ENCODE measurements around the gene PRKG1. TPM values are rescaled to one million over a fixed set of nuclear protein-coding genes. Genes with fewer than 3 reads are reported as not detected.

The PRKG1 gene
- total RNA-seq, 2 donors from 2014 or later: 1.3 to 2.7 TPM

DNA sequence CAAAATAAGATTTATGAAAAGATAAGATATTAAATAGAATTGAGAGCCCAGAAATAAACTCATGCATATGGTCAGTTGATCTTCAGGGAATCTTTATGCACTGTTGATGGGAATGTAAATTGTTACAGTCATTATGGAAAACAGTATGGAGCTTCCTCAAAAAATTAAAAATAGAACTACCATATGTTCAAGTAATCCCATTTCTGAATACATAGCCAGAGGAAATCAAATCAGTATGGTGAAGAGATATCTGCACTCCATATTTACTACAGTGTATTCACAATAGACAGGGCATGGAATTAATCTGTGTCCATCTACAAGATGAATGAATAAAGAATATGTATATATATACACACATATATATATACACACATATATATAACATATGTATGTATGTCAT, 747.5 kb downstream of the PRKG1 start:
- H3K4me1 ChIP-seq (ENCODE audit: control insufficient read depth, insufficient read depth, low read length): no peaks in the 10 kb centered on the region
- H3K9ac ChIP-seq (ENCODE audit: extremely low read depth, low read length, poor library complexity, severe bottlenecking): no peak overlapping the region
- no peak overlapping the region for H3K27ac Mint-ChIP-seq
- no peaks in the 10 kb centered on the region for H3K27me3 ChIP-seq (ENCODE audit: control insufficient read depth, insufficient read depth, low read length, poor library complexity, severe bottlenecking)
- H3K4me1 Mint-ChIP-seq: peaks cover 1% of the 10 kb centered on the region
- H3K4me3 ChIP-seq (ENCODE audit: low read length): no peak overlapping the region
- DNase-seq: no peak
- peaks cover 6% of the 10 kb centered on the region for H3K27me3 Mint-ChIP-seq (ENCODE audit: insufficient read depth)
- H3K4me3 Mint-ChIP-seq: no peak overlapping the region
- H3K9me3 ChIP-seq (ENCODE audit: control insufficient read depth, low read length): peaks cover 8% of the 10 kb centered on the region
- H3K9me3 Mint-ChIP-seq: peaks cover 1% of the 10 kb centered on the region
- H3K27ac ChIP-seq (ENCODE audit: low read depth, low read length): no peak overlapping the region
- TF ChIP-seq, protein P1, sequence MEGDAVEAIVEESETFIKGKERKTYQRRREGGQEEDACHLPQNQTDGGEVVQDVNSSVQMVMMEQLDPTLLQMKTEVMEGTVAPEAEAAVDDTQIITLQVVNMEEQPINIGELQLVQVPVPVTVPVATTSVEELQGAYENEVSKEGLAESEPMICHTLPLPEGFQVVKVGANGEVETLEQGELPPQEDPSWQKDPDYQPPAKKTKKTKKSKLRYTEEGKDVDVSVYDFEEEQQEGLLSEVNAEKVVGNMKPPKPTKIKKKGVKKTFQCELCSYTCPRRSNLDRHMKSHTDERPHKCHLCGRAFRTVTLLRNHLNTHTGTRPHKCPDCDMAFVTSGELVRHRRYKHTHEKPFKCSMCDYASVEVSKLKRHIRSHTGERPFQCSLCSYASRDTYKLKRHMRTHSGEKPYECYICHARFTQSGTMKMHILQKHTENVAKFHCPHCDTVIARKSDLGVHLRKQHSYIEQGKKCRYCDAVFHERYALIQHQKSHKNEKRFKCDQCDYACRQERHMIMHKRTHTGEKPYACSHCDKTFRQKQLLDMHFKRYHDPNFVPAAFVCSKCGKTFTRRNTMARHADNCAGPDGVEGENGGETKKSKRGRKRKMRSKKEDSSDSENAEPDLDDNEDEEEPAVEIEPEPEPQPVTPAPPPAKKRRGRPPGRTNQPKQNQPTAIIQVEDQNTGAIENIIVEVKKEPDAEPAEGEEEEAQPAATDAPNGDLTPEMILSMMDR (conservative IDR thresholded peaks at IDR 0.05): no peak
- no peaks in the 10 kb centered on the region for H3K36me3 ChIP-seq (ENCODE audit: control insufficient read depth, insufficient read depth, low read length)
- H3K36me3 Mint-ChIP-seq (ENCODE audit: low read depth): no peaks in the 10 kb centered on the region

DNA sequence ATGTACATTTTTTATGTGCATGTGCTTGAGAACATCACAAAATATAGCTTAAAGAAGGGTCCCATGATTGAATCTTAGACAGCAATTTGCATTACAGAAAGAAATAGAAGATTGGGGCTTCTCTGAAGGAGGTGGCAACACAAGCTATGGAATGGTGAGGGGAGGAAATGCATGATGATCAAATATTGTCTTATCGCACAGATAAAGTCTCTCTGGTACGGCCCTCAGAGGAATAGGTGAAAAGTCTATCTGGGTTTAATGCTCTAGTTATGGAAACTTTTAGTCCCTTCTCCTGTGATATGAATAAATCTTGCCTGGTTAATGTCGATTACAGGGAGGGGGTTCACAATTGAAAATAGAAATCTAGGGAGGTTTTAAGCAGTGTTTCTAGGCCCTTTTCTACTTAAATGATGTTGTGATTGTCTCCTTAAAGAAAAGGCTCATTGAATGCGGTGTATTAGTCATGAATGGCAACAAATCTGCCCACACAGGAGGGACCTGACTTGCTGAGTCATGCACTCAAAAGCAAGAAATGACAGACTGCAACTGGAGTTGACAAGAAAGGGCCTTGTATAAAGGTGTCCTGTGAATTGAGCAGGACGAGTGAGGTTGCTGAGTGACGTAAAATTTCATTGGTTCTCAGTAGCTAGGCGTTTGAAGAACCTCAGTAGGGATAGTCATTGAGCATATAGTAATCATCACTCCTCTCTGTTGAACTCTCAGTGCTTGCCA, 758.5 kb downstream of the PRKG1 start:
- TF ChIP-seq, protein P1 (conservative IDR thresholded peaks at IDR 0.05): no peak
- no peak for DNase-seq
- peaks cover 17% of the 10 kb centered on the region for H3K9me3 Mint-ChIP-seq
- H3K27ac Mint-ChIP-seq: no peak overlapping the region
- Histone ChIP-seq H3K36me3 (ENCODE audit: control insufficient read depth, insufficient read depth, low read length) (no peaks in the 10 kb centered on the region), H3K4me1 (ENCODE audit: control insufficient read depth, insufficient read depth, low read length) (peaks cover 4% of the 10 kb centered on the region), H3K27ac (ENCODE audit: low read depth, low read length) (no peak overlapping the region), H3K9ac (ENCODE audit: extremely low read depth, low read length, poor library complexity, severe bottlenecking) (no peak overlapping the region), H3K27me3 (ENCODE audit: control insufficient read depth, insufficient read depth, low read length, poor library complexity, severe bottlenecking) (no peaks in the 10 kb centered on the region), H3K9me3 (ENCODE audit: control insufficient read depth, low read length) (peaks cover 13% of the 10 kb centered on the region), H3K4me3 (ENCODE audit: low read length) (no peak overlapping the region)
- H3K4me1 Mint-ChIP-seq: peaks cover 6% of the 10 kb centered on the region
- H3K27me3 Mint-ChIP-seq (ENCODE audit: insufficient read depth): no peaks in the 10 kb centered on the region
- no peaks in the 10 kb centered on the region for H3K36me3 Mint-ChIP-seq (ENCODE audit: low read depth)
- 79 to 87% methylated on average over 7 of the region's 7 CpGs for WGBS, 2 experiments (ENCODE audit: insufficient coverage in 1 of 2, insufficient read length in 1 of 2)
- no peak overlapping the region for H3K4me3 Mint-ChIP-seq

DNA sequence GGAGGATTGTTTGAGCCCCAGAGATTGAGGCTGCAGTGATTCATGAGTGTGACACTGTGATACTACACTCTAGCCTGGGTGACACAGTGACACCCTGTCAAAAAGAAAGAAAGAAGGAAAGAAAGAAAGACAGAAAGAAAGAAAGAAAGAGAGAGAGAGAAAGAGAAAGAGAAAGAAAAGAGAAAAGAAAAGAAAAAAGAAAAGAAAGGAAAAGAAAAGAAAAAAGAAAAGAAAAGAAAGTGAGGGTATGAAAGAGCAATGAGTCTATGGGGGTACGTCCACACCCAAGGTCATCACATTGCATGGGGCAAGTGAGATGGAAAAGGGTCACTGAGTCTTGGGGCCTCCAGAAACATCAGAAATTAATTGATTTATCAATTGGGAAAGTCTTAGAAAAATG, 760.3 kb downstream of the PRKG1 start:
- no peak overlapping the region for H3K9ac ChIP-seq (ENCODE audit: extremely low read depth, low read length, poor library complexity, severe bottlenecking)
- Mint-ChIP-seq H3K27ac (no peak overlapping the region), H3K4me3 (no peak overlapping the region), H3K9me3 (peaks cover 13% of the 10 kb centered on the region), H3K4me1 (peaks cover 19% of the 10 kb centered on the region), H3K27me3 (ENCODE audit: insufficient read depth) (no peaks in the 10 kb centered on the region), H3K36me3 (ENCODE audit: low read depth) (no peaks in the 10 kb centered on the region)
- peaks cover 13% of the 10 kb centered on the region for H3K9me3 ChIP-seq (ENCODE audit: control insufficient read depth, low read length)
- H3K4me1 ChIP-seq (ENCODE audit: control insufficient read depth, insufficient read depth, low read length): peaks cover 10% of the 10 kb centered on the region
- WGBS, 2 experiments (ENCODE audit: insufficient coverage in 1 of 2, insufficient read length in 1 of 2): 88 to 100% methylated on average over 1 of the region's 1 CpG
- no peak for DNase-seq
- no peak overlapping the region for H3K27ac ChIP-seq (ENCODE audit: low read depth, low read length)
- no peak overlapping the region for H3K4me3 ChIP-seq (ENCODE audit: low read length)
- TF ChIP-seq, protein P1 (conservative IDR thresholded peaks at IDR 0.05): no peak
- no peaks in the 10 kb centered on the region for H3K27me3 ChIP-seq (ENCODE audit: control insufficient read depth, insufficient read depth, low read length, poor library complexity, severe bottlenecking)
- H3K36me3 ChIP-seq (ENCODE audit: control insufficient read depth, insufficient read depth, low read length): no peaks in the 10 kb centered on the region
